SK-N-SH treated with all-trans-retinoic acid at 6 μM for 48 hours (cell line): ENCODE measurements around the gene IL4I1.

ENCODE experiments used
- RARB ChIP-seq: fragments of 250-450 bp; sonication (Bioruptor Pico); IDR thresholded peaks from 2 replicates; pipeline ENCODE4 v1.8.0; 2021; ENCODE audit warnings: mild to moderate bottlenecking, moderate library complexity
- ZC3H10 ChIP-seq: fragments of 250-450 bp; sonication (Bioruptor Pico); IDR thresholded peaks from 2 replicates; pipeline ENCODE4 v1.5.1; 2021; ENCODE audit warnings: mild to moderate bottlenecking, moderate library complexity
- ZFP30 ChIP-seq: fragments of 450-650 bp; formaldehyde crosslinking; IDR thresholded peaks from 2 replicates; pipeline ENCODE4 v1.5.0; 2022; ENCODE audit warnings: mild to moderate bottlenecking, moderate library complexity
- ZNF8 ChIP-seq: fragments of 450-650 bp; formaldehyde crosslinking; IDR thresholded peaks from 2 replicates; pipeline ENCODE4 v1.5.0; 2020; ENCODE audit warnings: mild to moderate bottlenecking, moderate library complexity
- TF ChIP-seq, protein P1 (sequence below): fragments of 250-450 bp; sonication (Bioruptor Pico); IDR thresholded peaks from 2 replicates; pipeline ENCODE4 v1.8.0; 2021; ENCODE audit warnings: low read depth, mild to moderate bottlenecking, moderate library complexity, borderline replicate concordance
- TF ChIP-seq, protein P2 (sequence below): fragments of 250-450 bp; sonication (Bioruptor Pico); IDR thresholded peaks from 2 replicates; pipeline ENCODE4 v1.5.1; 2020; ENCODE audit warnings: low read depth, mild to moderate bottlenecking, moderate library complexity

DNA sequence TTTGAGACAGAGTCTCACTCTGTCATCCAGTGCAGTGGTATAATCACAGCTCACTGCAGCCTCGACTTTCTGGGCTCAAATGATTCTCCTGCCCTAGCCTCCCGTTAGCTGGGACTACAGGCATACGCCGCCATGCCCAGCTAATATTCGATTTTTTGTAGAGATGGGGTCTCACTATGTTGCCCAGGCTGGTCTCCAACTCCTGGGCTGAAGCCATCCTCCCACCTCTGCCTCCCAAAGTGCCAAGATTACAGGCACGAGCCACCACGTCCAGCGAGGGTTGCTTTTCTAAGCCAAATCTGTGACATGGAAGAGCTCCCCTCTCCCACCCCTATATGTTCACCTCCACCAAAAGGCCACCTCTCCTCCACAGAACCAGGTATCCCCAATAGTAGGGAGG, 21.4 kb upstream of the IL4I1 start:
- TF ChIP-seq, protein P1, sequence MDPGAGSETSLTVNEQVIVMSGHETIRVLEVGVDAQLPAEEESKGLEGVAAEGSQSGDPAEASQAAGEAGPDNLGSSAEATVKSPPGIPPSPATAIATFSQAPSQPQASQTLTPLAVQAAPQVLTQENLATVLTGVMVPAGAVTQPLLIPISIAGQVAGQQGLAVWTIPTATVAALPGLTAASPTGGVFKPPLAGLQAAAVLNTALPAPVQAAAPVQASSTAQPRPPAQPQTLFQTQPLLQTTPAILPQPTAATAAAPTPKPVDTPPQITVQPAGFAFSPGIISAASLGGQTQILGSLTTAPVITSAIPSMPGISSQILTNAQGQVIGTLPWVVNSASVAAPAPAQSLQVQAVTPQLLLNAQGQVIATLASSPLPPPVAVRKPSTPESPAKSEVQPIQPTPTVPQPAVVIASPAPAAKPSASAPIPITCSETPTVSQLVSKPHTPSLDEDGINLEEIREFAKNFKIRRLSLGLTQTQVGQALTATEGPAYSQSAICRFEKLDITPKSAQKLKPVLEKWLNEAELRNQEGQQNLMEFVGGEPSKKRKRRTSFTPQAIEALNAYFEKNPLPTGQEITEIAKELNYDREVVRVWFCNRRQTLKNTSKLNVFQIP (CRISPR knock-in tag) = no peak
- TF ChIP-seq ZNF8 (CRISPR knock-in tag) (no peak), RARB (no peak), ZFP30 (no peak), ZC3H10 (CRISPR knock-in tag) (no peak)
- TF ChIP-seq, protein P2, sequence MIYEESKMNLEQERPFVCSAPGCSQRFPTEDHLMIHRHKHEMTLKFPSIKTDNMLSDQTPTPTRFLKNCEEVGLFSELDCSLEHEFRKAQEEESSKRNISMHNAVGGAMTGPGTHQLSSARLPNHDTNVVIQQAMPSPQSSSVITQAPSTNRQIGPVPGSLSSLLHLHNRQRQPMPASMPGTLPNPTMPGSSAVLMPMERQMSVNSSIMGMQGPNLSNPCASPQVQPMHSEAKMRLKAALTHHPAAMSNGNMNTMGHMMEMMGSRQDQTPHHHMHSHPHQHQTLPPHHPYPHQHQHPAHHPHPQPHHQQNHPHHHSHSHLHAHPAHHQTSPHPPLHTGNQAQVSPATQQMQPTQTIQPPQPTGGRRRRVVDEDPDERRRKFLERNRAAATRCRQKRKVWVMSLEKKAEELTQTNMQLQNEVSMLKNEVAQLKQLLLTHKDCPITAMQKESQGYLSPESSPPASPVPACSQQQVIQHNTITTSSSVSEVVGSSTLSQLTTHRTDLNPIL (CRISPR knock-in tag) = no peak
